Neutrophil (primary cell): ENCODE results near the gene UGGT2.

Source experiments
- H3K27ac ChIP-seq: fragments of 200-600 bp; sonication (generic); 2 replicates; pipeline ENCODE4 v1.5.1; 2016; ENCODE audit warnings: mild to moderate bottlenecking, moderate library complexity
- H3K27me3 ChIP-seq: fragments of 200-600 bp; sonication (generic); 2 replicates; pipeline ENCODE4 v1.6.0; 2016; ENCODE audit warnings: mild to moderate bottlenecking
- H3K36me3 ChIP-seq: fragments of 200-600 bp; sonication (generic); 2 replicates; pipeline ENCODE4 v1.5.1; 2017
- H3K4me1 ChIP-seq, 2 experiments: fragments of 200-600 bp in 1 of 2; sonication (generic) in 1 of 2; 1 replicate in 1 of 2; 2 replicates in 1 of 2; pipeline versions ENCODE4 v1.5.1 to v1.6.1; 2013 to 2016; ENCODE audit warnings: low read depth in 1 of 2, low read length in 1 of 2, mild to moderate bottlenecking in 1 of 2, moderate library complexity in 1 of 2; ENCODE audit not compliant: control insufficient read depth in 1 of 2, insufficient read depth in 1 of 2
- H3K4me3 ChIP-seq, 2 experiments: fragments of 200-600 bp in 1 of 2; sonication (generic) in 1 of 2; 1 replicate in 1 of 2; 2 replicates in 1 of 2; pipeline ENCODE4 v1.5.1; 2013 to 2016; ENCODE audit warnings: low read depth in 1 of 2, low read length in 1 of 2, mild to moderate bottlenecking in 1 of 2, moderate library complexity in 1 of 2
- H3K9me3 ChIP-seq: fragments of 200-600 bp; sonication (generic); 2 replicates; pipeline ENCODE4 v1.5.1; 2016
- CTCF ChIP-seq: fragments of 200-600 bp; sonication (generic); IDR thresholded peaks from 2 replicates; pipeline ENCODE4 v1.5.1; 2016; ENCODE audit warnings: antibody characterized with exemption

UGGT2 gene

DNA sequence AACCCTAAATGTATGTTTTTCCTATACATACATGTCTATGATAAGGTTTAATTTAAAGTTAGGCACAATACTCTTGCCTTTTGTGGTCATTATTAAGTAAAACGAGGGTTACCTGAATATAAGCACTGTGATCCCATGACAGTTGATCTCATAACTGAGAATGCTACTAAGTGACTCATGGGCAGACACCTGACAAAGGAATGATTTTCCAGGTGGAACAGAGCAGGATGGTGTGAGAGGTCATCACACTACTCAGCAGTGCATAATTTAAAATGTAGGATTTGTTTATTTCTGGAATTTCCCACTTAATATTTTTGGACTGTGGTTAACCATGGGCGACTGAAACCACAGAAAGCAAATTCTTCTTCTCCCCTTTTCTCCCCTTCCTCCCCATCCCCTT, 178.9 kb downstream of the UGGT2 start:
- no peak for TF ChIP-seq CTCF
- no peak overlapping the region for H3K4me3 ChIP-seq
- H3K9me3 ChIP-seq = no peaks in the 10 kb centered on the region
- H3K4me1 ChIP-seq = no peaks in the 10 kb centered on the region
- no peak overlapping the region for H3K27ac ChIP-seq
- no peaks in the 10 kb centered on the region for H3K36me3 ChIP-seq
- no peaks in the 10 kb centered on the region for H3K27me3 ChIP-seq

DNA sequence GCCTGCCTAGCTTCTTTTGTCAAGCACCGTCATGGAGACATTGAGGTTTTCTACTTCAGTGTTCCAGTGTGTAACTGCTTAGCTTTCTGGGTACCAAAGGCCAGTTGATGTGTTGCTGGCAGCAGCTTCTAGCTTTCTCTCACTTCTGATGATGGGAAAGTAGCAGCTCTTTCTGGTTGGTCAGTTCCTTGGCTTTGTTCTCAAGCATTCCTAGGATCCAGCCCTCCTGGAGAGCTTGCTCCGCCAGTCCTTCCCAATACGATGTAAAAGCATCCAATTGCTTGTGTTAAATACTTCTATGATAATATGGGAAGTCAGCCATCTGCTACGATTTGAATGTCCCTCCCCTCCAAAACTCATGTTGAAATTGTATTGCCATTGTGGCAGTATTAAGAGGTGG, 182.8 kb downstream of the UGGT2 start:
- Histone ChIP-seq H3K4me3 (no peak overlapping the region), H3K27me3 (no peaks in the 10 kb centered on the region), H3K27ac (no peak overlapping the region), H3K36me3 (no peaks in the 10 kb centered on the region), H3K9me3 (no peaks in the 10 kb centered on the region), H3K4me1 (no peaks in the 10 kb centered on the region)
- no peak for TF ChIP-seq CTCF

GRCh38 chr13:95865080-95865615, 188.1 kb downstream of the UGGT2 start:
- no peaks in the 10 kb centered on the region for H3K4me1 ChIP-seq
- H3K27ac ChIP-seq = no peak overlapping the region
- no peak for TF ChIP-seq CTCF
- H3K9me3 ChIP-seq = no peaks in the 10 kb centered on the region
- no peaks in the 10 kb centered on the region for H3K36me3 ChIP-seq
- H3K4me3 ChIP-seq = no peak overlapping the region
- no peaks in the 10 kb centered on the region for H3K27me3 ChIP-seq

DNA sequence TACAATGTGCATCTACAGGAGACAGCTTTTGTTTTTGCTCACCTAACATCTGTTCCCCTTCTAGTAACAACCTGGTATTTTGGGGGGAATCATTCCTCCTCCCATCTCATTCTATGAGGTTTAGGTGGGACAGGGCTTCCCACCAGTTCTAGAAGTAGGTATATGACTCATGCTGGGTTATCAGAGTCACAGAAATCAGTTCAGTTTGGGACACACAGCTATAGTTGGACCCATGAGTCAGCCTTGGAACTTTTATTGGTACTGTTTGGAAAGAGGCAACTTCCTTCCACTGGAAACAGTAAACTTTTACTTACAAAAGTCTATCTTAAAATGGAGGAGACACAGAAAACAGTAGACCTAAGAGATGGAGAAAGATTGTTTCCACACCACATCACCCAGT, 190.8 kb downstream of the UGGT2 start:
- H3K4me1 ChIP-seq = no peaks in the 10 kb centered on the region
- no peaks in the 10 kb centered on the region for H3K27me3 ChIP-seq
- no peak overlapping the region for H3K27ac ChIP-seq
- H3K36me3 ChIP-seq = no peaks in the 10 kb centered on the region
- TF ChIP-seq CTCF = no peak
- no peaks in the 10 kb centered on the region for H3K9me3 ChIP-seq
- H3K4me3 ChIP-seq = no peak overlapping the region

DNA sequence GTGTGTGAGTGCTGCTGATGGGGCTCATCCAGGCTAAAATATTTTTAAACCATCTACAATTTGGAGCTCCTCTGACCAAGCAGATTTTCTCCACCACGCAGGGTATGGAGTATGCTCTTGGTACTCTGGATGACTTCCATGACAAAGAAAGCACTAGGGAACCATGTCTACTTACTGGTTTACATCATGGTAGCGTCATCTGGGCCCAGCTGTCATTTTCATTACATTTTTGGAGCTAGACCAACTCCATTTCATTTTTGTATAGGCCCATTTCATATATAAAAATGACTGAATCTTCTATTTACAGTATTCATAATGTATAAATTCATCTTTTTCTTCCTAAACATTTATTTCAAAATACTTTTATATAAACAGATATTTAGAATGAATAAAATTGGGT, 191.9 kb downstream of the UGGT2 start:
- TF ChIP-seq CTCF = no peak
- H3K4me3 ChIP-seq = no peak overlapping the region
- H3K36me3 ChIP-seq = no peaks in the 10 kb centered on the region

More for the DNA sequence above, 191.9 kb downstream of the UGGT2 start:
- Histone ChIP-seq H3K9me3 (no peaks in the 10 kb centered on the region), H3K27ac (no peak overlapping the region), H3K4me1 (no peaks in the 10 kb centered on the region), H3K27me3 (no peaks in the 10 kb centered on the region)
